Thyroid gland (tissue), 4 donors: ENCODE measurements around the gene AFAP1L1.

Experiments used
- CTCF ChIP-seq, 6 experiments: fragments of 200-600 bp in 3 of 6; fragments of 450-650 bp in 3 of 6; sonication (generic) in 3 of 6; IDR thresholded peaks; one replicate each; pipeline ENCODE4 v1.5.1; 2016 to 2019; ENCODE audit warnings: antibody characterized with exemption in 6 of 6, mild to moderate bottlenecking in 2 of 6, inconsistent platforms in 1 of 6, moderate library complexity in 1 of 6
- POLR2A ChIP-seq, 2 donors: fragments of 450-650 bp; IDR thresholded peaks; one replicate each; pipeline ENCODE4 v1.6.1; 2017; ENCODE audit warnings: antibody characterized with exemption in 2 of 2, mild to moderate bottlenecking in 2 of 2, moderate library complexity in 1 of 2

GRCh38 chr5:149388498-149389190 is 117.0 kb downstream of the AFAP1L1 start:
- TF ChIP-seq CTCF (IDR thresholded peaks at IDR 0.05) (no peak), POLR2A (IDR thresholded peaks at IDR 0.05) (no peak)
